ENCODE measurements around the gene CYB5A.

Gene CYB5A

DNA sequence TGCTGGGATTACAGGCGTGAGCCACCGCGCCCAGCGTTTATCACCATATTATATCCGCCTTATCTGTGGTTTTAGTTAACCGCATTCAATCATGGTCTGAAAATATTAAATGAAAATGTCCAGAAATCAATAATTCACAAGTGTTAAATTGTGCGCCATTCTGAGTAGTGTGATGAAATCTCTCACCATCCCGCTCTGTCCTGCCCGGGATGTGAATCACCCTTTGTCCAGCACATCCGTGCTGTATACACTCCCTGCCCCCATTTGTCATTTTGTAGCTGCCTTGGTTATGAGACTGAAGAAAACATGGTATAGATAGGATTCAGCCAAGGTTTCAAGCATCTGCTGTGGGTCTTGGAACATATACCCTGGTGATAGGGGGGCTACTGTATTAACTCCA is 72.7 kb downstream of the CYB5A start:
- in situ Hi-C loops (cut with HindIII; ENCODE audit: low sequenced_read_pairs) = no loop called here

DNA sequence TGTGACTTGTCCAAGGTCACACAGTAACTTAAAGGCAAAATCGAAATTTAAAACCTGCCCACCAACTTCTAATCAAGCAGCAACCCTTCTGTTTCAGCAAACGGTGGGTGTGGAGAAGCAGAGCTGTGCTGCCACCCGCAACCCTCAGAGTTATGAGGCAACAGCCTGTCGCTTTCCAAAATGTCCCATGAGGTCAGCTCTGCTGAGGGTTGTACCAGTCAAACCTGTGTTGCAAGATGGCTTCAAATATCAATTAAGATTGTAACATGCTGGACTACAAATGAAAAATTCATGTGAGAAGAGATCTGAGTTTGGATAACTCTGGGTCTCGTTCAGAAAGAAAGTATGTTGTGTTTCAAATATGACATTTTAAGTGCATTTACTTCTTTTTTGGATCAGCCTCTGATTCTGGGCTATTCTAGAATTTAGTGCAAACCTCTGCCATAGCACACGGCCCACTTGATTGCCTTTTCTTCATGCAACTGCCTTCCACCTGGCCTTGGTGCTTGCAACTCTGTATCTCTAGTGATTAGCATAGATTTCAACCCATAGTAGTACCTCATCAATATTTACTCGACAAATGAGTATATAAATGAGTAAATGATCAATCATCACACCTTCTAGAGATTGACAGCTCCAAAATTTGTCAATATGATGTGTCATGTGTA is 74.2 kb downstream of the CYB5A start:
- in situ Hi-C loops (cut with HindIII; ENCODE audit: low sequenced_read_pairs) = no loop called here

DNA sequence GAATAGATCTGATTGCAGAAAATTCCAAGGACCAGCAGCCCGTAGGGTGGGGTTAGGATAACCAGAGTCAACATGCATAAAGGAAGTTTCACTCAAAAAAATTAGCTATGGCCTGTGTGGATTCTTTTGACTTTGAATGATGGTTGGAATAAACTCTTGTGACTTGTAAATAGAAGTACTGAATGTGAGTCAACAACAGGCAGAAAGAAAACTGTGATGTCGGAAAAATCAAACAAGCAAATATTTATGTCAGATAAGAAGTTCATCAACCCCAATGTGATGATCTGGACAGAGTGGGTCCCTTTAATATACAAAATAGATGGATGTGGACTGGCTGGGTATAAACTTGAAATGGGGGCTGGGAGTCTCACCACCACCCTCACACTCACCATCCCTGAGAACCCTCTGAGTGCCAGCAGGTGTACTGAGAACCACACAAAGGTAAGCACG is 75.1 kb downstream of the CYB5A start:
- in situ Hi-C loops (cut with HindIII; ENCODE audit: low sequenced_read_pairs) = no loop called here

DNA sequence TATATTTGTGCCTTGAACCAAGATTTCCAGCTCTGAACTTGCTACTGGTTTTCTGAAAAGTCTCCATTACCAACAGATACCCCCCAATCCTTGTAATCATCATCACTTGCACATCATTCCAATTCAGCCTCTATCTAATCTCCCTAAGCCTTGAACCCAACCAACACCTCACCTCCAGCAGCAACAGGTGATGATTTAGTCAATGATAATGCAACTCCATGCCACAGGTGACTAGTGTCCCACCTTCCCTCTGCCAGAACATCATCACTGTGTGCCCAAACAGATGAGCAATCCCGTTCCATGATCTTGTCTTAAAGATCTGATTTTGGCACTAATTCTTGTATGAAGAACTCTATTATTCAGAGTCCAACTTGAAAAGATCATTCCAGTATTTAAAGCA is 75.9 kb downstream of the CYB5A start:
- in situ Hi-C loops (cut with HindIII; ENCODE audit: low sequenced_read_pairs) = no loop called here

DNA sequence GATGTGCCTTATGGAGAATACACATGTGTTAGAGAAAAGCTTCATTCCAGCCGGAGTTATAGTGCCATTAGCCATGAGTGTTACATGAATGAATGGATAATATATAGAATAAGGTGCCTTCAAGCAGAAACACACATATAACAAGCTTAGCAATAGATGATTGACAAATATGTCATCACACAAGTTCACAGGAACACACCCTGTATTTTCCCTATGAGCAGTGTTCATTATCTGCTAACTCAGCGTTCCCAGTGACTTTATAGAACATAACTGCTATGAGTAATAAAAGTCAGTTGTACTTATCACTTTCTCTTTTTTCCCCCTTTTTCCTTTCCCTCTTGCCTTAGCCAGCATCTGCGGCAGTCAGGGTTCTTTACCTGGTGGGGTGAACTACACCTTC is 78.3 kb downstream of the CYB5A start:
- in situ Hi-C loops (cut with HindIII; ENCODE audit: low sequenced_read_pairs) = no loop called here

DNA sequence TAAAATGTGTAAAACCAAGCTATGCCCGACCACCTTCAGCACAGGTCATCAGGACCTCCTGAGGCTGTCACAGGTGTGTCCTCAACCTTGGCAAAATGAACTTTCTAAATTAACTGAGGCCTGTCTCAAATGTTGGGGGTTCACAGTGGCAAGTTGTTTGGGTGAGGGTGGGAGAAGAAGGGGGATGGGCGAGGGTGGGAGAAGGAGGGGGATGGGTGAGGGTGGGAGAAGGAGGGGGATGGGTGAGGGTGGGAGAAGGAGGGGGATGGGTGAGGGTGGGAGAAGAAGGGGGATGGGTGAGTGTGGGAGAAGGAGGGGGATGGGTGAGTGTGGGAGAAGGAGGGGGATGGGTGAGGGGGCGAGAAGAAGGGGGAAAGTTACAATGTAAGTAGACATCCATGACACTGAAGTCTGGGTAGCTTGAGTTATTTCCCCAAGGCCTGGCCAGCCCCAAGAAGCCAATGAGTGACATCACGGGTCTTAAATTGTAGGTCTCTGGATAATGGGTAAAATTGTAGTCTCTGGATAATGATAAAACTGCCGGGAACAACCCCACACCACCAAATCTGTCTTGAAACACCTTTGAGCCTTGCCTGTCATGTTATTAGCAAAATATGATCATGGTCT is 87.1 kb downstream of the CYB5A start:
- in situ Hi-C loops (cut with HindIII; ENCODE audit: low sequenced_read_pairs) = no loop called here

DNA sequence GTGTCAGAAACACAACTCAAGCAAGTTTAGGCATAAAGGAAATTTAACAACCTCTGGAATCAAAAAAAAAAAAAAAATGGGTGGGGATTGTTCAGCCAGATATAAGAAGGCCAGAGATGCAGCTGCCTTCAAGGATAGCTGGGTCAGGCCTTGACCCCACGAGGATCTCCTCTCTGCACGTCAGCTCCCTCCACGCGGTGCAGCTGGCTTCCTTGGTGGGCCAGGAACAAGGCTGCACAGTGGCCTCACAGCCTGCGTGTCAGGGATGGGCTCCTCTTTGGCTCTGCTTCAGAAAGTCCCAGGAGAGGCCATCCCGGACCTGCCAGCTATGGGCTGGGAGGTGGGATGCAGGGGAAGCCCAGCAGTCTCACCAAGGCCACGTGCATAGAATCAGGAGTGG is 88.0 kb downstream of the CYB5A start:
- in situ Hi-C loops (cut with HindIII; ENCODE audit: low sequenced_read_pairs) = no loop called here
